Measurements from ENCODE around the gene RGS21.

GRCh38 chr1:192395211-192395610 is 78.4 kb downstream of the RGS21 start:
- TF ChIP-seq CTCF (IDR thresholded peaks at IDR 0.05; ENCODE audit: insufficient read depth, low read length) (no peak), POLR2AphosphoS5 (IDR thresholded peaks at IDR 0.05; ENCODE audit: low read depth) (no peak)
- TF ChIP-seq, protein P1, sequence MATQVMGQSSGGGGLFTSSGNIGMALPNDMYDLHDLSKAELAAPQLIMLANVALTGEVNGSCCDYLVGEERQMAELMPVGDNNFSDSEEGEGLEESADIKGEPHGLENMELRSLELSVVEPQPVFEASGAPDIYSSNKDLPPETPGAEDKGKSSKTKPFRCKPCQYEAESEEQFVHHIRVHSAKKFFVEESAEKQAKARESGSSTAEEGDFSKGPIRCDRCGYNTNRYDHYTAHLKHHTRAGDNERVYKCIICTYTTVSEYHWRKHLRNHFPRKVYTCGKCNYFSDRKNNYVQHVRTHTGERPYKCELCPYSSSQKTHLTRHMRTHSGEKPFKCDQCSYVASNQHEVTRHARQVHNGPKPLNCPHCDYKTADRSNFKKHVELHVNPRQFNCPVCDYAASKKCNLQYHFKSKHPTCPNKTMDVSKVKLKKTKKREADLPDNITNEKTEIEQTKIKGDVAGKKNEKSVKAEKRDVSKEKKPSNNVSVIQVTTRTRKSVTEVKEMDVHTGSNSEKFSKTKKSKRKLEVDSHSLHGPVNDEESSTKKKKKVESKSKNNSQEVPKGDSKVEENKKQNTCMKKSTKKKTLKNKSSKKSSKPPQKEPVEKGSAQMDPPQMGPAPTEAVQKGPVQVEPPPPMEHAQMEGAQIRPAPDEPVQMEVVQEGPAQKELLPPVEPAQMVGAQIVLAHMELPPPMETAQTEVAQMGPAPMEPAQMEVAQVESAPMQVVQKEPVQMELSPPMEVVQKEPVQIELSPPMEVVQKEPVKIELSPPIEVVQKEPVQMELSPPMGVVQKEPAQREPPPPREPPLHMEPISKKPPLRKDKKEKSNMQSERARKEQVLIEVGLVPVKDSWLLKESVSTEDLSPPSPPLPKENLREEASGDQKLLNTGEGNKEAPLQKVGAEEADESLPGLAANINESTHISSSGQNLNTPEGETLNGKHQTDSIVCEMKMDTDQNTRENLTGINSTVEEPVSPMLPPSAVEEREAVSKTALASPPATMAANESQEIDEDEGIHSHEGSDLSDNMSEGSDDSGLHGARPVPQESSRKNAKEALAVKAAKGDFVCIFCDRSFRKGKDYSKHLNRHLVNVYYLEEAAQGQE (IDR thresholded peaks at IDR 0.05; ENCODE audit: insufficient replicate concordance, low read depth): no peak

Measured in HL-60 (cell line).